Naive thymus-derived CD8-positive, alpha-beta T cell (primary cell): ENCODE measurements around the gene SAMD14. TPM values are rescaled to one million over a fixed set of nuclear protein-coding genes. Genes with fewer than 3 reads are reported as not detected.

Experiments used
- ATAC-seq, 2 donors: fragments of 150-1000 bp; cut with Tn5 transposase in 1 of 2; sonication (Bioruptor Pico), chemical (Tn5 transposase) in 1 of 2; 1 replicate in 1 of 2; 2 replicates in 1 of 2; pipeline ENCODE4 v1.10.0; 2021; ENCODE audit warnings: mild to moderate bottlenecking in 2 of 2, moderate library complexity in 2 of 2
- POLR2A ChIA-PET: fragments of 350-600 bp; sonication (Branson Sonifier 250); formaldehyde crosslinking; loops from one replicate; lab custom pipeline; 2021; ENCODE audit warnings: antibody characterized with exemption; lab: Charles Lee
- DNase-seq, 10 donors: peaks; one replicate each; pipeline versions ENCODE4 v3.0.0 to v3.0.0-alpha.2; 2020 to 2022
- H3K27ac Mint-ChIP-seq, 10 donors: one replicate each; pipeline ENCODE4 v1.8.0; 2020 to 2022; ENCODE audit warnings: mild to moderate bottlenecking in 10 of 10, mixed read lengths in 10 of 10, moderate library complexity in 4 of 10, inconsistent platforms in 1 of 10
- H3K27me3 Mint-ChIP-seq, 5 donors: one replicate each; pipeline ENCODE4 v1.8.0; 2021 to 2022; ENCODE audit warnings: mixed read lengths in 5 of 5
- H3K36me3 Mint-ChIP-seq, 3 donors: one replicate each; pipeline ENCODE4 v1.8.0; 2020 to 2022; ENCODE audit warnings: mixed read lengths in 3 of 3, mild to moderate bottlenecking in 2 of 3, inconsistent platforms in 1 of 3
- H3K4me1 Mint-ChIP-seq, 4 donors: one replicate each; pipeline ENCODE4 v1.8.0; 2021 to 2022; ENCODE audit warnings: mixed read lengths in 4 of 4
- H3K4me3 Mint-ChIP-seq, 10 donors: one replicate each; pipeline ENCODE4 v1.8.0; 2020 to 2022; ENCODE audit warnings: mild to moderate bottlenecking in 10 of 10, mixed read lengths in 10 of 10, moderate library complexity in 6 of 10, inconsistent platforms in 1 of 10
- H3K9me3 Mint-ChIP-seq, 9 donors: one replicate each; pipeline ENCODE4 v1.8.0; 2020 to 2022; ENCODE audit warnings: mixed read lengths in 9 of 9, mild to moderate bottlenecking in 3 of 9, inconsistent platforms in 1 of 9, moderate library complexity in 1 of 9
- polyA plus RNA-seq, 3 donors: library from polyadenylated mRNA; unstranded; fragments of 300-500 nt; fragmentation: Illumina TruSeq; gene quantifications; one replicate each; pipeline ENCODE4 v1.2.3, GENCODE V29; 2021
- total RNA-seq, 8 experiments: library from RNA in 2 of 8; stranded (reverse) in 2 of 8; gene quantifications; one replicate each; pipeline ENCODE4 v1.2.3 and lab custom pipeline; 2021 to 2026

Gene SAMD14
- total and polyA plus RNA-seq, 5 experiments from 2014 or later, result 0.30 TPM; not detected in 4

- H3K4me1 Mint-ChIP-seq, result peaks cover 5 to 20% (median 16%) of the 10 kb centered on the region in 4 donors
- DNase-seq (no peak), ATAC-seq (no peak)
- POLR2A ChIA-PET, result interaction anchor here (0.7 kb wide), 1 partner anchor 23 kb away, joined by 3 read pairs; no protein-coding TSS in a partner anchor
- H3K36me3 Mint-ChIP-seq, result peaks cover 0 to 2% (median 0%) of the 10 kb centered on the region in 3 donors
- no peak overlapping the region for H3K27ac Mint-ChIP-seq
- H3K4me3 Mint-ChIP-seq, result no peak overlapping the region
- H3K27me3 Mint-ChIP-seq, result peaks cover 6 to 38% (median 19%) of the 10 kb centered on the region in 5 donors
- no peaks in the 10 kb centered on the region for H3K9me3 Mint-ChIP-seq
These were observed 4.5 kb downstream of the SAMD14 start for GRCh38 chr17:50125420-50125997.

DNA sequence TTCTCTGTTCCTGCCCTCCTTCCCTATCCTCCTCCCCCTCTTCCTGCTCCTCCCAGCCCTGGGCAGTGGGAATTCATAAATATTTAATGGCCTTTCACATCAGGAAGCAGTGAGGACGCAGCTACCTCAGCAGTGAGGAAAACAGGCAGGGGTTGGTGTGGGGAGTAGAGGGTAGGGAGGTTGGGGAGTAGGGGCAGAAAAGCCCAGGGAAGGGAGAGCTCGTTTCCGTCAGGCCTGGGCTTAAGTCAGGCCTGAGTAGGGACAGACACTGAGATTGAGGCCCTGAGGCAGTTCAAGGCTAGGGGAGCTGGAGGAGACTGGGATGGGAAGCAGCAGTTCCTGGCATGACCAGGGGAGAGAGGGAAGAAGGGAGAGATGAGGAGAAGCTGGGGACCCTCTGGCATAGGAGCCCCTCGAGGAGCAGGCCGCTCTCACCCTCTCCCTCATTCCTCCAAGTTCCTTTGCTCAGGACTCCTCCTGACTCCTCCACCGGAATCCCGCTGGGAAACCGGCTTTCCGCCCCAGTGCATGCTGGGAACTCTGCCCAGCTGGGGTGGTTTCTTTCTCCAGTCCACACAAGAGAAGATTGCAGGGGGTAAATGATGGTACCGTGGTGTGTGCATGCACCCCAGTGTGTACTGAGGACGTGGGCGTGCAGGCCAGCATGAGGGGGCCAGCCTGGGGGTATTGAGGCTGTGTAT, 6.2 kb downstream of the SAMD14 start:
- no peak overlapping the region for H3K4me3 Mint-ChIP-seq
- H3K27me3 Mint-ChIP-seq, result peaks cover 13 to 49% (median 29%) of the 10 kb centered on the region in 5 donors
- ATAC-seq (no peak), DNase-seq (no peak)
- POLR2A ChIA-PET, result interaction anchor here (1.1 kb wide), 1 partner anchor 15 kb away, joined by 3 read pairs; no protein-coding TSS in a partner anchor
- H3K36me3 Mint-ChIP-seq, result peaks cover 0 to 2% (median 0%) of the 10 kb centered on the region in 3 donors
- peak overlapping the region in 1 of 10 donors; percentile 61 for H3K27ac Mint-ChIP-seq
- H3K9me3 Mint-ChIP-seq, result no peaks in the 10 kb centered on the region
- H3K4me1 Mint-ChIP-seq, result peaks cover 4 to 13% (median 11%) of the 10 kb centered on the region in 4 donors

GRCh38 chr17:50122945-50123344, 7.0 kb downstream of the SAMD14 start:
- no peaks in the 10 kb centered on the region for H3K36me3 Mint-ChIP-seq
- POLR2A ChIA-PET, result no interaction called here
- H3K9me3 Mint-ChIP-seq, result no peaks in the 10 kb centered on the region
- DNase-seq, result no peak
- no peak overlapping the region for H3K27ac Mint-ChIP-seq
- ATAC-seq, result no peak
- H3K4me1 Mint-ChIP-seq, result peaks cover 0 to 8% (median 4%) of the 10 kb centered on the region in 4 donors
- no peak overlapping the region for H3K4me3 Mint-ChIP-seq
- peaks cover 11 to 44% (median 32%) of the 10 kb centered on the region in 5 donors for H3K27me3 Mint-ChIP-seq

GRCh38 chr17:50120475-50121253, 9.3 kb downstream of the SAMD14 start:
- H3K4me3 Mint-ChIP-seq, result peak overlapping the region in 1 of 10 donors; percentile 25
- DNase-seq, result no peak
- no peaks in the 10 kb centered on the region for H3K9me3 Mint-ChIP-seq
- H3K27me3 Mint-ChIP-seq, result peaks cover 18 to 63% (median 43%) of the 10 kb centered on the region in 5 donors
- H3K27ac Mint-ChIP-seq, result no peak overlapping the region
- no peak for ATAC-seq
- POLR2A ChIA-PET, result no interaction called here
- H3K4me1 Mint-ChIP-seq, result peaks cover 7 to 13% (median 10%) of the 10 kb centered on the region in 4 donors
- H3K36me3 Mint-ChIP-seq, result no peaks in the 10 kb centered on the region

DNA sequence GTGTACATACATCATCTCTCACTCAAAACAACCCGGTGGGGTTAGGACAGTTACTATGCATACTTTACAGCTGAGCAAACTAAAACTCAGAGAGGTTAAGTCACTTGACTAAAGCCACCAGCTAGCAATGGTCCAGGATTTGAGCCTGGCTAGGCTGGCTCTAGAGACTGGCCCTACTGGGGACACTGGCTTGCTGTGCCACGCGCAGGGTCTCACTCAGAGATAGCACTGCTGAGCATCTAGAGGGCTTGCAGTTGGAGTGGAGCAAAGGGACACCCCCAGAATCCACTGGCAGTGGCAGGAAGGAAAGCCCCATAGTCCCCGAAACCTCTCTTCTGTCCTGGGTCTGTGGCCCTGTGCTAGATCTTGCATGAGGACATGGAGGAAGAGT, 11.1 kb downstream of the SAMD14 start:
- Mint-ChIP-seq H3K36me3 (no peaks in the 10 kb centered on the region), H3K4me3 (peak overlapping the region in 3 of 10 donors; percentile 3 to 7 (median 6)), H3K27me3 (peaks cover 22 to 73% (median 50%) of the 10 kb centered on the region in 5 donors), H3K9me3 (no peaks in the 10 kb centered on the region), H3K27ac (no peak overlapping the region), H3K4me1 (peaks cover 11 to 19% (median 17%) of the 10 kb centered on the region in 4 donors)
- no peak for ATAC-seq
- DNase-seq, result no peak
- POLR2A ChIA-PET, result no interaction called here

GRCh38 chr17:50118076-50118827, 11.7 kb downstream of the SAMD14 start:
- Mint-ChIP-seq H3K36me3 (no peaks in the 10 kb centered on the region), H3K27ac (no peak overlapping the region), H3K4me1 (peaks cover 11 to 19% (median 17%) of the 10 kb centered on the region in 4 donors), H3K9me3 (no peaks in the 10 kb centered on the region), H3K27me3 (peaks cover 22 to 73% (median 50%) of the 10 kb centered on the region in 5 donors), H3K4me3 (peak overlapping the region in 6 of 10 donors; percentile 3 to 67 (median 20))
- POLR2A ChIA-PET, result interaction anchor here (1.4 to 1.5 kb wide), 2 partner anchors 23 to 29 kb away, joined by 4 to 7 read pairs; no protein-coding TSS in a partner anchor
- ATAC-seq, result no peak
- no peak for DNase-seq

- Mint-ChIP-seq H3K27ac (no peak overlapping the region), H3K9me3 (no peaks in the 10 kb centered on the region), H3K4me1 (peaks cover 11 to 19% (median 17%) of the 10 kb centered on the region in 4 donors), H3K27me3 (peaks cover 22 to 67% (median 45%) of the 10 kb centered on the region in 5 donors), H3K36me3 (no peaks in the 10 kb centered on the region), H3K4me3 (peak overlapping the region in 9 of 10 donors; percentile 52 to 87 (median 72))
- ATAC-seq, result peak; percentile 96 to 98
- DNase-seq, result peak in 9 of 10 donors; percentile 49 to 77 (median 64)
- POLR2A ChIA-PET, result interaction anchor here (0.9 to 1.5 kb wide), 4 partner anchors 13 to 30 kb away, joined by 3 to 8 read pairs (median 6); partner anchors contain the start of gene SAMD14
These were observed 12.5 kb downstream of the SAMD14 start for GRCh38 chr17:50117202-50118051.

DNA sequence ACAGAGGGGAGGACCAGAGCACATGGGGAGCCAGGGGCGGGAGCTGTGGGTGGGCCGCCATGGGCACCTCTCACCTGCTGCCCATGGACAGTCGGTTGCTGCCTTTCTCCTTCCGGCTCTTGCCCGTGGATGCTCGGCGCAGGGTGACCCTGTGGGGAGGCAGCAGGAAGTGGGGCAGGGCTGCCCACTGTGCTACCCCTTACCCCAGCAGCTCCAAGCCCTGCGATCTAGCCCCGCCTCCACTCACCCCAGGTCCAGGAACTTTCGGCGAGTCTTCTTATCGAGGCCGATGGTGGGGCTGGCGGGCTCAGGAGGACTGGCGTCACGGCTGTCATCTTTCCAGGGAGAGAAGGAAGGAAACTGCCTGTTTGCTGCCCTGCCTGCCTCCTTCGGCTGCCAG, 14.2 kb downstream of the SAMD14 start:
- POLR2A ChIA-PET, result no interaction called here
- no peak for DNase-seq
- peaks cover 19 to 50% (median 37%) of the 10 kb centered on the region in 5 donors for H3K27me3 Mint-ChIP-seq
- H3K4me1 Mint-ChIP-seq, result peaks cover 11 to 19% (median 17%) of the 10 kb centered on the region in 4 donors
- H3K27ac Mint-ChIP-seq, result peak overlapping the region in 1 of 10 donors; percentile 59
- no peaks in the 10 kb centered on the region for H3K36me3 Mint-ChIP-seq
- no peaks in the 10 kb centered on the region for H3K9me3 Mint-ChIP-seq
- H3K4me3 Mint-ChIP-seq, result peak overlapping the region in 1 of 10 donors; percentile 22
- no peak for ATAC-seq

DNA sequence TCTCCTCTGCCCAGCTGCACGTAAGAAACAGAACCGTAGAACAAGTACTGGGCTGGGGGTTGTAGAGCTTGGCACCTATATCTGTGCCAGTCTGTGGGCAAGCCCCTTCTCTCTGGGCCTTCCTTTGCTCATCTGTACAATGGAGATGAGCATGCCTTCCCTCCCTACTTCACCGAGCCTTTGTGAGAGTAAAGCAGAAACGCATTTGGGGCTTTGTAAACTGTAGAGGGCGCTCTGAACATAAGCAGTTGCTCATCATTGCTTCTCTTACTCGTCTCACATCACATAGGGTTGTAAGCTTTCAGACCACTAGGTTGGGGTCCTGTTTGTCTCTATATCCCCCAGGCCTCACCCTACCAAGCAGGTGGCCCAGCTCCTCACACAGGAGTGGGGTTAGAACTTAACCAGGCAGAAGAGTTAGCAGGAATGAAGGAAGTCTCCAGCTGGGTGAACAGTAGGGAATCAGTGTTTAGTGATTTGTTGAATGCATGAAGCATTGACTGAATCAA, 15.1 kb downstream of the SAMD14 start:
- Mint-ChIP-seq H3K4me1 (peaks cover 11 to 19% (median 17%) of the 10 kb centered on the region in 4 donors), H3K27me3 (peaks cover 15 to 42% (median 31%) of the 10 kb centered on the region in 5 donors), H3K36me3 (no peaks in the 10 kb centered on the region), H3K9me3 (no peaks in the 10 kb centered on the region), H3K4me3 (peak overlapping the region in 2 of 10 donors; percentile 1 to 21), H3K27ac (peak overlapping the region in 2 of 10 donors; percentile 11 to 40)
- peak in 1 of 2 donors; percentile 41 for ATAC-seq
- POLR2A ChIA-PET, result interaction anchor here (1.2 to 1.3 kb wide), 2 partner anchors 19 to 47 kb away, joined by 3 to 4 read pairs; no protein-coding TSS in a partner anchor
- DNase-seq, result peak in 3 of 10 donors; percentile 35 to 49 (median 41)

DNA sequence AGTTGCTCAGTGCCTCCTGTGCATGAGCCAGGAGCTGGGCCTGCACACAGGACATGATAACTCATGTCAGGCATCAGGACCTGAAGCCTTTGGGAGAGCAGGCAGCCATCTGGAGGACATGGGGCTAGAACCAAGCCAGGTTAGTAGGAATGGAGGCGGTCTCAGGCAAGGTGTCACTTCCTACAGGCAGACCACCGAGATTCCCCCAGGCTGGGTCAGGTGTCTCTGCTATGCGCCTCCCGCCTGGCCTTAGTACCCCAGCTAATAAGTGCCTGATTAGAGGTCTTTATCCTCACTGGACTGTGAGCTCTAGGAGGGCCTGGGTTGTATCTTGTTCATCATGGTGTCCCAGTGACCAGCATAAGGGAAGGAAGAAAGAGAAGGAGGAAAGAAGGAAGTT, 15.6 kb downstream of the SAMD14 start:
- Mint-ChIP-seq H3K36me3 (peaks cover 0 to under 1% (median 0%) of the 10 kb centered on the region in 3 donors), H3K4me1 (peaks cover 11 to 19% (median 17%) of the 10 kb centered on the region in 4 donors), H3K27ac (no peak overlapping the region), H3K27me3 (peaks cover 11 to 38% (median 26%) of the 10 kb centered on the region in 5 donors), H3K9me3 (no peaks in the 10 kb centered on the region), H3K4me3 (no peak overlapping the region)
- DNase-seq, result no peak
- no peak for ATAC-seq
- POLR2A ChIA-PET, result interaction anchor here (1.2 to 1.3 kb wide), 2 partner anchors 18 to 48 kb away, joined by 3 to 4 read pairs; no protein-coding TSS in a partner anchor
